Adrenal gland (tissue), 12 donors: ENCODE results near the gene DGKE. TPM values are rescaled to one million over a fixed set of nuclear protein-coding genes. Genes with fewer than 3 reads are reported as not detected.

ENCODE experiments used
- DNase-seq, 7 donors: peaks; one replicate each; pipeline ENCODE4 v3.0.0-alpha.2; 2019 to 2020
- H3K27ac ChIP-seq, 5 donors: fragments of 200-600 bp; sonication (generic) in 4 of 5; 1 replicate in 3 of 5; 2 replicates in 2 of 5; pipeline versions ENCODE4 v1.5.1 to v1.8.0; 2016 to 2020; ENCODE audit warnings: mild to moderate bottlenecking in 1 of 5
- H3K27me3 ChIP-seq: fragments of 200-600 bp; 2 replicates; pipeline ENCODE4 v1.8.0; 2021
- H3K36me3 ChIP-seq, 2 donors: fragments of 200-600 bp; replicated peaks in 1 of 2; 1 replicate in 1 of 2; 2 replicates in 1 of 2; pipeline versions ENCODE4 v1.5.1 to v1.8.0; 2018 to 2022
- H3K4me1 ChIP-seq, 2 donors: fragments of 200-600 bp; replicated peaks in 1 of 2; 1 replicate in 1 of 2; 2 replicates in 1 of 2; pipeline versions ENCODE4 v1.5.1 to v1.8.0; 2018 to 2021
- H3K4me3 ChIP-seq, 4 donors: fragments of 200-600 bp; sonication (generic) in 3 of 4; one replicate each; pipeline ENCODE4 v1.5.1; 2016 to 2018
- H3K9me3 ChIP-seq, 3 donors: fragments of 200-600 bp; sonication (generic) in 1 of 3; replicated peaks in 1 of 3; 1 replicate in 2 of 3; 2 replicates in 1 of 3; pipeline versions ENCODE4 v1.5.1 to v1.8.0; 2016 to 2021
- CTCF ChIP-seq, 6 experiments: fragments of 450-650 bp in 4 of 6; fragments of 200-600 bp in 2 of 6; sonication (generic) in 1 of 6; IDR thresholded peaks; 1 replicate in 5 of 6; 2 replicates in 1 of 6; pipeline versions ENCODE4 v1.5.1 to v1.8.0; 2016 to 2021; ENCODE audit warnings: antibody characterized with exemption in 6 of 6, mild to moderate bottlenecking in 2 of 6, moderate library complexity in 1 of 6
- POLR2A ChIP-seq, 2 donors: fragments of 450-650 bp; IDR thresholded peaks; one replicate each; pipeline ENCODE4 v1.6.1; 2017; ENCODE audit warnings: antibody characterized with exemption in 2 of 2, mild to moderate bottlenecking in 2 of 2, moderate library complexity in 1 of 2
- WGBS, 4 donors: extraction: QIAGEN DNeasy Blood & Tissue Kit in 2 of 4; methylation state at CpG; one replicate each; pipeline versions ENCODE4 v1.1.5 to v1.1.7; 2013 to 2017; 5-methylcytosine and 5-hydroxymethylcytosine counted together
- intact Hi-C, 2 donors: fragments of 100-400 bp; cut with DNase I; formaldehyde crosslinking; loops; one replicate each; pipeline versions ENCODE4 v1.14.1 to v1.15.0; 2022 to 2023
- polyA plus RNA-seq, 3 donors: library from polyadenylated mRNA; stranded (reverse); fragments of 200-250 nt in 2 of 3; fragments of 350-450 nt in 1 of 3; fragmentation: Illumina TruSeq in 1 of 3; extraction: RNeasy Lipid Tissue Mini Kit (QIAGEN cat#74804) in 1 of 3; gene quantifications; one replicate each; pipeline ENCODE4 v1.2.3, GENCODE V29; 2013 to 2014
- total RNA-seq, 9 donors: library from RNA; depleted of rRNA in 4 of 9; stranded (reverse); fragments of >200 nt in 4 of 9; fragments of 120-200 nt in 1 of 9; fragmentation: NEBNext Ultra II Directional in 1 of 9; extraction: Animal tissue kit (Norgen Biotek cat#: 25700) in 1 of 9; gene quantifications; one replicate each; pipeline versions ENCODE4 v1.1.0 to v1.2.4, GENCODE V29; 2013 to 2023
- donor health status: healthy with polysubstance abuse.
- donor health status: Bipolar disorder and iron deficiency.
- donor health status: DM: yes; HTN: yes; CAD: no.
- donor health status: DM: no; HTN: no; CAD: no.
- donor health status: DM: no; HTN: no; CAD: no.
- donor health status: DM: yes; HTN: yes; CAD: no.

Gene DGKE
- total and polyA plus RNA-seq, 12 donors = 0.97 to 8.4 (median 3.8) TPM

- TF ChIP-seq CTCF (IDR thresholded peaks at IDR 0.05) = no peak
- no peak for TF ChIP-seq POLR2A (IDR thresholded peaks at IDR 0.05)
- intact Hi-C loops = no loop called here
- Histone ChIP-seq H3K4me1 (no peaks in the 10 kb centered on the region), H3K9me3 (no peaks in the 10 kb centered on the region), H3K36me3 (peaks cover 0 to 11% of the 10 kb centered on the region in 2 donors), H3K27ac (no peak overlapping the region), H3K27me3 (no peaks in the 10 kb centered on the region), H3K4me3 (no peak overlapping the region)
- WGBS, 4 donors = 89 to 95% (median 91%) methylated on average over 2 of the region's 2 CpGs
- DNase-seq = no peak
These were observed 52.4 kb downstream of the DGKE start for GRCh38 chr17:56886288-56886731.

- no peak for DNase-seq
- WGBS, 4 donors = 96 to 98% (median 97%) methylated on average over 5 of the region's 5 CpGs
- TF ChIP-seq CTCF (IDR thresholded peaks at IDR 0.05) = no peak
- TF ChIP-seq POLR2A (IDR thresholded peaks at IDR 0.05) = no peak
- no peaks in the 10 kb centered on the region for H3K9me3 ChIP-seq
- no peaks in the 10 kb centered on the region for H3K4me1 ChIP-seq
- no peaks in the 10 kb centered on the region for H3K27me3 ChIP-seq
- H3K4me3 ChIP-seq = no peak overlapping the region
- intact Hi-C loops = no loop called here
- peaks cover 0 to 19% of the 10 kb centered on the region in 2 donors for H3K36me3 ChIP-seq
- H3K27ac ChIP-seq = no peak overlapping the region
These were observed 53.2 kb downstream of the DGKE start for GRCh38 chr17:56887105-56887504.

GRCh38 chr17:56887552-56888467, 53.9 kb downstream of the DGKE start:
- TF ChIP-seq POLR2A (IDR thresholded peaks at IDR 0.05) = no peak
- no peak for TF ChIP-seq CTCF (IDR thresholded peaks at IDR 0.05)

GRCh38 chr17:56890390-56890789, 56.4 kb downstream of the DGKE start:
- intact Hi-C loops = no loop called here
- Histone ChIP-seq H3K27me3 (no peaks in the 10 kb centered on the region), H3K27ac (no peak overlapping the region), H3K9me3 (no peaks in the 10 kb centered on the region), H3K4me3 (no peak overlapping the region), H3K36me3 (peaks cover 0 to 52% of the 10 kb centered on the region in 2 donors), H3K4me1 (no peaks in the 10 kb centered on the region)
- no peak for TF ChIP-seq CTCF (IDR thresholded peaks at IDR 0.05)
- TF ChIP-seq POLR2A (IDR thresholded peaks at IDR 0.05) = no peak
- WGBS, 4 donors = 90 to 100% (median 95%) methylated on average over 1 to 6 of the region's 6 CpGs; no CpG with 5 or more reads in 1 of the 4 donors
- no peak for DNase-seq

More at GRCh38 chr17:56887552-56888467, 53.9 kb downstream of the DGKE start:
- intact Hi-C loops = no loop called here
- Histone ChIP-seq H3K4me1 (no peaks in the 10 kb centered on the region), H3K4me3 (no peak overlapping the region), H3K27ac (no peak overlapping the region), H3K27me3 (no peaks in the 10 kb centered on the region), H3K36me3 (peaks cover 0 to 26% of the 10 kb centered on the region in 2 donors), H3K9me3 (no peaks in the 10 kb centered on the region)
- DNase-seq = no peak
- 97 to 99% (median 98%) methylated on average over 8 to 9 of the region's 9 CpGs for WGBS, 4 donors
